GM12878 (cell line): ENCODE results near the gene OR14C36. TPM values are rescaled to one million over a fixed set of nuclear protein-coding genes. Genes with fewer than 3 reads are reported as not detected.

ENCODE experiments used
- CHD2 ChIP-seq: IDR thresholded peaks from 2 replicates; pipeline ENCODE4 v1.6.1; 2011; ENCODE audit warnings: low read depth, low read length, improper control_type of control experiment, borderline replicate concordance
- HDGF ChIP-seq: fragments of 450-650 bp; IDR thresholded peaks from 2 replicates; pipeline ENCODE4 v1.6.1; 2016; ENCODE audit warnings: antibody characterized with exemption
- HSF1 ChIP-seq: fragments of 150-350 bp; IDR thresholded peaks from 2 replicates; pipeline ENCODE4 v1.6.1; 2014; ENCODE audit warnings: mild to moderate bottlenecking, low read depth, low read length
- JUNB ChIP-seq: IDR thresholded peaks from 2 replicates; pipeline ENCODE4 v1.6.1; 2016; ENCODE audit warnings: antibody characterized with exemption, mild to moderate bottlenecking
- MEF2B ChIP-seq: fragments of 450-650 bp; IDR thresholded peaks from 2 replicates; pipeline ENCODE4 v1.6.1; 2018; ENCODE audit warnings: mild to moderate bottlenecking, moderate library complexity; ENCODE audit not compliant: partially characterized antibody, poor library complexity, severe bottlenecking
- MXI1 ChIP-seq: fragments of 150-350 bp; IDR thresholded peaks from 2 replicates; pipeline ENCODE4 v1.6.1; 2011; ENCODE audit warnings: low read depth, mild to moderate bottlenecking, inconsistent platforms, low read length, improper control_type of control experiment
- NFYB ChIP-seq: IDR thresholded peaks from 2 replicates; pipeline ENCODE4 v1.6.1; 2011; ENCODE audit warnings: low read depth, mild to moderate bottlenecking, low read length, improper control_type of control experiment, moderate library complexity; ENCODE audit not compliant: insufficient read depth
- SUZ12 ChIP-seq: fragments of 200-600 bp; sonication (generic); IDR thresholded peaks from one replicate; pipeline ENCODE4 v1.6.1; 2018; ENCODE audit warnings: antibody characterized with exemption, mild to moderate bottlenecking; ENCODE audit not compliant: unreplicated experiment
- polyA plus RNA-seq, 11 experiments: library from polyadenylated mRNA; depleted of rRNA in 4 of 11; unstranded in 6 of 11; stranded (reverse) in 5 of 11; fragments of >200 nt; fragmentation: Nextera tagmentation in 4 of 11; fragmentation: Illumina TruSeq in 1 of 11; extraction: Ambion mirVana in 4 of 11; extraction: Trizol in 1 of 11; gene quantifications; 1 replicate in 1 of 11; 2 replicates in 10 of 11; pipeline versions ENCODE4 v1.2.1 to v1.2.3, GENCODE V29; 2011 to 2016; ENCODE audit warnings: inconsistent platforms in 2 of 11, missing spikeins in 2 of 11, low read depth in 1 of 11
- total RNA-seq, 4 experiments: library from RNA; depleted of rRNA in 3 of 4; stranded (reverse); fragments of >200 nt in 3 of 4; fragmentation: Illumina TruSeq in 1 of 4; extraction: Trizol in 1 of 4; gene quantifications; 2 replicates each; pipeline versions ENCODE4 v1.2.1 to v1.2.3, GENCODE V29; 2013 to 2021
- TF ChIP-seq, protein P1 (sequence below): IDR thresholded peaks from 2 replicates; pipeline ENCODE4 v1.6.1; 2011; ENCODE audit warnings: mild to moderate bottlenecking, low read depth, low read length, moderate library complexity; ENCODE audit not compliant: insufficient replicate concordance
- TF ChIP-seq, protein P2 (sequence below): IDR thresholded peaks from 2 replicates; pipeline ENCODE4 v1.6.1; 2012; ENCODE audit warnings: mild to moderate bottlenecking, low read depth, low read length

Gene OR14C36
- total and polyA plus RNA-seq, 10 of the 15 experiments (the other 5 are each of a cell fraction or from before 2014, with no cell fraction given), result not detected

GRCh38 chr1:248316796-248317195 lies 31.8 kb upstream of the OR14C36 start (continued):
- TF ChIP-seq MXI1 (no peak), HSF1 (no peak), SUZ12 (no peak), CHD2 (no peak), JUNB (no peak), MEF2B (no peak), HDGF (no peak), NFYB (no peak)
- TF ChIP-seq, protein P1, sequence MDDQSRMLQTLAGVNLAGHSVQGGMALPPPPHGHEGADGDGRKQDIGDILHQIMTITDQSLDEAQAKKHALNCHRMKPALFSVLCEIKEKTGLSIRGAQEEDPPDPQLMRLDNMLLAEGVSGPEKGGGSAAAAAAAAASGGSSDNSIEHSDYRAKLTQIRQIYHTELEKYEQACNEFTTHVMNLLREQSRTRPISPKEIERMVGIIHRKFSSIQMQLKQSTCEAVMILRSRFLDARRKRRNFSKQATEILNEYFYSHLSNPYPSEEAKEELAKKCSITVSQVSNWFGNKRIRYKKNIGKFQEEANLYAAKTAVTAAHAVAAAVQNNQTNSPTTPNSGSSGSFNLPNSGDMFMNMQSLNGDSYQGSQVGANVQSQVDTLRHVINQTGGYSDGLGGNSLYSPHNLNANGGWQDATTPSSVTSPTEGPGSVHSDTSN, result no peak
- TF ChIP-seq, protein P2, sequence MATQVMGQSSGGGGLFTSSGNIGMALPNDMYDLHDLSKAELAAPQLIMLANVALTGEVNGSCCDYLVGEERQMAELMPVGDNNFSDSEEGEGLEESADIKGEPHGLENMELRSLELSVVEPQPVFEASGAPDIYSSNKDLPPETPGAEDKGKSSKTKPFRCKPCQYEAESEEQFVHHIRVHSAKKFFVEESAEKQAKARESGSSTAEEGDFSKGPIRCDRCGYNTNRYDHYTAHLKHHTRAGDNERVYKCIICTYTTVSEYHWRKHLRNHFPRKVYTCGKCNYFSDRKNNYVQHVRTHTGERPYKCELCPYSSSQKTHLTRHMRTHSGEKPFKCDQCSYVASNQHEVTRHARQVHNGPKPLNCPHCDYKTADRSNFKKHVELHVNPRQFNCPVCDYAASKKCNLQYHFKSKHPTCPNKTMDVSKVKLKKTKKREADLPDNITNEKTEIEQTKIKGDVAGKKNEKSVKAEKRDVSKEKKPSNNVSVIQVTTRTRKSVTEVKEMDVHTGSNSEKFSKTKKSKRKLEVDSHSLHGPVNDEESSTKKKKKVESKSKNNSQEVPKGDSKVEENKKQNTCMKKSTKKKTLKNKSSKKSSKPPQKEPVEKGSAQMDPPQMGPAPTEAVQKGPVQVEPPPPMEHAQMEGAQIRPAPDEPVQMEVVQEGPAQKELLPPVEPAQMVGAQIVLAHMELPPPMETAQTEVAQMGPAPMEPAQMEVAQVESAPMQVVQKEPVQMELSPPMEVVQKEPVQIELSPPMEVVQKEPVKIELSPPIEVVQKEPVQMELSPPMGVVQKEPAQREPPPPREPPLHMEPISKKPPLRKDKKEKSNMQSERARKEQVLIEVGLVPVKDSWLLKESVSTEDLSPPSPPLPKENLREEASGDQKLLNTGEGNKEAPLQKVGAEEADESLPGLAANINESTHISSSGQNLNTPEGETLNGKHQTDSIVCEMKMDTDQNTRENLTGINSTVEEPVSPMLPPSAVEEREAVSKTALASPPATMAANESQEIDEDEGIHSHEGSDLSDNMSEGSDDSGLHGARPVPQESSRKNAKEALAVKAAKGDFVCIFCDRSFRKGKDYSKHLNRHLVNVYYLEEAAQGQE, result no peak
